ENCODE data around the gene HOXD11.
A peak's percentile ranks its signal among the peaks of the same experiment; 100 is the strongest.

Gene HOXD11

DNA sequence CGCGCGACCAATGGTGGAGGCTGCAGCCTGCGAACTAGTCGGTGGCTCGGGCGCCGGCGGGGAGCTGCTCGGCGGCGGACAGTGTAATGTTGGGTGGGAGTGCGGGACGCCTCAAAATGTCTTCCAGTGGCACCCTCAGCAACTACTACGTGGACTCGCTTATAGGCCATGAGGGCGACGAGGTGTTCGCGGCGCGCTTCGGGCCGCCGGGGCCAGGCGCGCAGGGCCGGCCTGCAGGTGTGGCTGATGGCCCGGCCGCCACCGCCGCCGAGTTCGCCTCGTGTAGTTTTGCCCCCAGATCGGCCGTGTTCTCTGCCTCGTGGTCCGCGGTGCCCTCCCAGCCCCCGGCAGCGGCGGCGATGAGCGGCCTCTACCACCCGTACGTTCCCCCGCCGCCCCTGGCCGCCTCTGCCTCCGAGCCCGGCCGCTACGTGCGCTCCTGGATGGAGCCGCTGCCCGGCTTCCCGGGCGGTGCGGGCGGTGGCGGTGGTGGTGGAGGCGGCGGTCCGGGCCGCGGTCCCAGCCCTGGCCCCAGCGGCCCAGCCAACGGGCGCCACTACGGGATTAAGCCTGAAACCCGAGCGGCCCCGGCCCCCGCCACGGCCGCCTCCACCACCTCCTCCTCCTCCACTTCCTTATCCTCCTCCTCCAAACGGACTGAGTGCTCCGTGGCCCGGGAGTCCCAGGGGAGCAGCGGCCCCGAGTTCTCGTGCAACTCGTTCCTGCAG, 15.8 kb downstream of the HOXD11 start, which contains the start of gene HOXD9:
Gene HOXD9 (plus strand): TSS at position 37 of the 728 bp plus-strand sequence. CDS start 50 bp downstream, at position 87.
- DNase-seq, result no peak

DNA sequence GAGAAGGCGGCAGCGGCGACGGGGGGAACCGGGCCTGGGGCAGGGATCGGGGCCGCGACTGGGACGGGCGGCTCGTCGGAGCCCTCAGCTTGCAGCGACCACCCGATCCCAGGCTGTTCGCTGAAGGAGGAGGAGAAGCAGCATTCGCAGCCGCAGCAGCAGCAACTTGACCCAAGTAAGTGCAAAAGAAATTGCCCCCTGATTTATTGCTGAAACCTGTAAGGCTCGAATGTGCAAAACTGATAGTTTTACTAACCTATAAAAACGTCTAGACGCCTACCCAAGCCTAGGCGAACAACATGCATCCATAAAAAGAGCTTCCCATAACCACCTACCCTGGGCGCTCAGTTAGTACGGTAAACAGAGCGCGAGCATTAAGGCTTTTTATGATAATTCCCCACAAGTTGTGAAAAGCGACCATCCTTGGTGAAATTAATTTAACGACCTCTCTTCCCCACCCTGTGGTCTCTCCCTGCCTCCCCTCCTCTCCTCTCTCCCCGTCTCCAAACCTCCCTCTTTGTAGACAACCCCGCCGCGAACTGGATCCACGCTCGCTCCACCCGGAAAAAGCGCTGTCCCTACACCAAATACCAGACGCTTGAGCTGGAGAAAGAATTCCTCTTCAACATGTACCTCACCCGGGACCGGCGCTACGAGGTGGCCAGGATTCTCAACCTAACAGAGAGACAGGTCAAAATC, 16.5 kb downstream of the HOXD11 start:
- DNase-seq, result no peak

DNA sequence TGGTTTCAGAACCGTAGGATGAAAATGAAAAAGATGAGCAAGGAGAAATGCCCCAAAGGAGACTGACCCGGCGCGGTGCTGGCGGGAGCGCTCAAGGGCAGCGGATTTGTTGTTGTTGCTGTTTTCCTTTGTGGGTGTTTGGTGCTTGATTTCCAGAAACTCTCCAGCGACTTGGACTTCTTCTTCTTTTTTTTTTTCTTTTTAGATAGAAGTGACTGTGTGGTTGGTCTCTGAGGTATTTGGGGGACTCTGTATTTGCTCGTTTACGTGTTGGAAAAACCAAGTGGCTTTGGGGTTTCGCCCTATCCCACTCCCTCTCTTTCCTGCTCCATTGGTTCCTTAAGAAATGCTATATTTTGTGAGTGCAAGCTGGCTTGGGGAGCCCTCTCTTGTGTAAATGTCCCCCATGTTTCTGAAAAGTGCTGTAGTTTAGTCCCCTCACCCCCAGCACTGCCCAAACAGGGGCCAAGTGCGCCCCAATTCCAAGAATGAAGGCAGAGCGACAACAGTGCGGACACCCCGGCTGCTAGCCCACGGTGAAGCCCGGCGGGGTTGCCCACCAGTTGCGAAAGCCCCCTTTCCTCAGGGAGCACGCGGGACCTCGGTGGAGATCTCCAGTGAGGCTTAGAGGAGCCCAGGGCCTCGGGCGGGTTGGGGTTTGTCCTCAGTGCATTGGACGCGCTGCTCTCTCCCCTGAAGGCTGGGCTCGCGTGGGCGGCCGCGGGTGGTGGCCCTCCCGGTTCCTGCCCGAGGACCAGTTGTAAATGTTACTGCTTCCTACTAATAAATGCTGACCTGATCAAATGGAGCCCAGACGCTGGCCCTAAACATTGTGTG, 17.2 kb downstream of the HOXD11 start:
- no peak for DNase-seq

DNA sequence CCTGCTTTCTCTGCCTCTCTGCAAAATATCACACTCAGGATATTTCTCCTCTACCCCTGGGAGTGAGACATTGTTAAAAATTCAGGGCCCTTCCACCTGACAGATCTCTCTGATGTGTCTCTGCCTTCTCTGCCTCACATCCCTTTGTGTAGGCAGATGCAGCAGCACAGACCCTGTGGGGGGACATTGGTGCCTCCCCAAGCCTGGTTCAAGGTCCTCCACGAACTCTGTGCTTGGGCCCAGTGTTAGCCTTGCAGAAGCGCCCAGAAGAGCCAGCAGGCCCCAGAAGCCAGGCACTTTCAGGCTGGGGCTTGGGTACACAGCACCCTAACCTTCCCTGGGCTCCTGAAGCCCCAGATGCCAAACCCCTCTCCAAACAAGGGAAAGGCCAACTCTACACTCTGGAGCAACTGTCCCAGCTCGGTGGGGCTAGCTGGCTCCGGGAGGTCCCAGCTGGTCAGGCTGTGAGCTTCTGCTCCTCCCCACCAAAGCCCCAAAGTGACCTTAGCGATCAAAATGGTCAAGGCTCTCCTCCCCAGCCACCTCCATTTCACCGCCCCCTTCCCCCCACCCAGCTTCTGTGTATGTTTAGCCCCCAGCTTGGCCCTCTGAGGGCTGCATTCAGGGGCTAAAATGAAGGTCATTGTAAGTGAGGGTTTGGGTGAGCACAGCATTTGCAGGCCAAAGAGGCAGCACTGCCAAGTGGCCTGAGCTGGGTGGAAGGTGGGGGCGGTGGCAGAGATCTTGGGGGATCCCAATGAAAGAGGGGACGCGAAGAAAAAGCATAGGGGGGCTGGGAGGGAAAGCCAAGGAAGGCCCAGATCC, 18.1 kb downstream of the HOXD11 start:
- DNase-seq, result no peak

DNA sequence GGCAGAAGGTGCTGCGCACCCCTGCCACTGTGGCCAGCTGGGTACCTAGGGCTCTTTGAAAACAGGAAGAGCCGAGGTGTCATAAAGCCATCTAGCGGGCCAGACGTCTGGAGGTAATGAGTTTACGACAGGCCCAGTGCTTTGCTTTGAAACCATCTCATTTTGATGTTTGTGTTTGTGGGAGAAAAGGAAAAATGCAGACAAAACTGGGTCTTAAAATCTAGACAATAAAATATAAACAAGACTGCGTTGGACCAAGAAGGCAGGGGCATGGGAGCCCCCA, 18.6 kb downstream of the HOXD11 start:
- DNase-seq, result no peak

DNA sequence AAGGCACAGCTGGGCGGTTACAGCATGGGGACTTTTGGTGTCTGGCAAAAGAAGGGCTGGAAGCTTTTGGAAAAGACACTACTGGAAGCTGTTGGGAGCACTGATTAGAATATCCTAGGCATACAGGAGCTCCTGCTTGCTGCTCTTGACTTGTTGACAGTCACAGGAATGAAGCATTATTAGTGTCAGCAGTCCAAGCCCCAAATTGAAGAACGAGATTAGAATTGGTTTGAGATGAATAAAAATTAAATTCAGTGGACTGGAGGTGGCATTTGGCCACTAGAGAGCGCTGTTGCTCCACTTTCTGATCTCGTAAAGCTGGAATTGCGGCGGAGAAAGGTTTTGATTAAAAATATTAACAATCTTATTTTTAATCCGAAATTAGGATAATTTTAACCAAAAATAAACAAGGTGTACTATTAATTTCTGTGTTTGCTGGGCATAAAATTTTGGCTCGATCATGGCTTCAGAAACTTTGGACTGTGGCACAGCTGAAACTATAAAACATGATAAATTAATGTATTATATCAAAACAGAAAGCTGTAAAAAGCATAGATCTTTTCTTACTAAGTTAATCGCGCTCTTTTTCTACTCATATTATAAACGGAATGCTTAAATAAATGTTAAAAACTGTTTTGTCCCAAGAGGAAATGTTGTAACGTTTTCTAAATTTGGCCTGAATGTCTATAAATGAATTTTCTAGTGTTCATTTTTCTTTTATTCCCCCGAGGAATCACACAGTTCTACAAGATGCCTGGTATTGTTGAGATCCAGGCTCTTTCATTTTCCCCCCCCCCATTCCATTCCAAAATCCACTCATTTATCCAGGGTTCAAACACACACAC, 20.1 kb downstream of the HOXD11 start:
- peak; percentile 72 to 78 for DNase-seq

DNA sequence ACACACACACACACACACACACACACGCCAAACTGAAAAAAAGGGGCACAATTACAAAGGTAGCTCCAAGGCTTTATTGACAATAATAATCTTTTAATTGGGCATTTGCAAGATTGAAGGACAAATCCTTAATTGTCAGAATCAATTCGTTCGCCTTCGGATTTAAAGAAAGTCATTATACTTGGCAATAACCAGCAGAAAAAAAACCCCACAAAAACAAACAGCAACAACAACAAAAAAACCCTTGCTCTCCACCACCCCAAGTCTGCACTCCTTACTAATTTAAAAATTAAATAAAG, 20.6 kb downstream of the HOXD11 start:
- DNase-seq, result no peak

DNA sequence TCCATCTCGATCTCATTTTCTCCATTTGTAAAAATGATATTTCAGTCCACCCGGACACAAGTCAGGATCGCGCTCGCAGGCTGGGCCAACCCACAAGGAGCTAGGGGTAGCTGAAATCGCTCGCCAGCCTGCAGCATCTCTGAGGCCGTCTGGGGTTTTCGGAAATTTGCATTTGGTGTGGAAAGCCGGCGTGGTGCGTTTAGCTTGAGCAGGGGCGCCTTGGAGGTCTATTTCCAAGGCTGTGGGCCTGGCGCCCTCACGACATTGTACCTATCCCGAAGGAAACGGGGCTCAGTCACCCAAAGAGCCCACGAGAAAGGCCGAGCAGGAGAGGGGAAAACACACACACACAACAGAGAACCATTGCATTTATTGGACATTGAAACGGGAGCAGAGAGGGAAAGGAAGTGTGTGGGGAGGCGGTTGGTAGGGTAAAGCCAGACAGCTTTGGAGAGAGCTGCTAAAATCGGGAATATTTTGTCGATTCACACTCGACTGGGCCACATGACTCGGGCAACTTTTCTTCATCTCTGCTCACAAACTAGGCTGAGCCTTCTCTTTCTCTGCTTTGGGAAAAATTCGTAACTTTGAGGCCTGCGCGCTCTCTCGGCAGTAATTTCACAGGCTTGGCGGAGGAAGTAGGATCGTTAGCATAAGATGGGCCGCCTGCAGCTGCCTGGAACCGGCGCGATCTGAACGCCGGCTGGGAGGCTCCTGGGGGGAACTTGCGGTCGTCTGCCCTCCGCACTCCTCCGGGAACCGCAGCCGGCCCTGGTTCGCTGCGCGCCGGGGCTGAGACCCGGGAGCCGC, 21.3 kb downstream of the HOXD11 start:
- no peak for DNase-seq

DNA sequence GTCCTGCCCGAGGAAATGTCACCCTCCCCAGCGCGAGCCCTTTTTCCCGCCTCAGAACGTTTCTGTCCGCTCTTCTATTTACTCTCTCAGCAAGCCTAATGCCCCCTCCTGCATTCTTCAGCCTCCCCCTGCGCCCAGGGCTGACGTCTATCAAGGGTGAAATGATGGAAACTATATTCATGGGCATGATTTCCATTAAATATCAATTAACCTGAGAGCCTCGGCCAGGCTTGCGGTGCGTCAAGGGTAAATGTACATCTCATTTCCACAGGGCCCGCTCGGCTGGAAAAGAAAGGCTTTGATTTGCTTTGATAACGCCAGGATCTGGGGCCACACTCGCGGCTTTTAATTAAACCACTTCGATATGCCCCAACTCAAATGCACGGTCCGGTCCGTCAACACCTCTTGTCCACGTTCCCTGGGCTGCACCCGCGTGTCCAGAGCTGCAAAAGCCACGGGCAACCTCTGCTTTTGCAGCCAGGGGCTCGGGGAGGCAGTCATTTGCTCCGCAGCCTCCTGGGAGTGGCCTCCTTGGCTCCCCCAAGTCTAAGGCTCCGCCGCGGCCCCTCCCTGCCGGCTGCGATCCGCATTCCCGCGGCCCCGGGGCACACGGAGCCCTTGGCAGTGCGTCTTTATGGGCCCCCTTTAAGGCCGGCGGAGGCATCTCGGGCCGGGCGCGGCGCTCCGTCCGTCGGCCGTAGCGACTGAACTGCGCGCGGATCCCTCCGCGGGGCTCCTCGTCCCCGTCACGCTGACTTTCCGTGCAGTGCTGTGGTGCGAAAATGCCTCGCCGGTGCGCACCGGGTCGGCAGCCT, 22.1 kb downstream of the HOXD11 start, which contains the start of gene HOXD8:
Gene HOXD8 (plus strand): TSS at position 724 of the 815 bp plus-strand sequence. CDS start 662 bp downstream, outside the sequence.
- DNase-seq, result no peak

DNA sequence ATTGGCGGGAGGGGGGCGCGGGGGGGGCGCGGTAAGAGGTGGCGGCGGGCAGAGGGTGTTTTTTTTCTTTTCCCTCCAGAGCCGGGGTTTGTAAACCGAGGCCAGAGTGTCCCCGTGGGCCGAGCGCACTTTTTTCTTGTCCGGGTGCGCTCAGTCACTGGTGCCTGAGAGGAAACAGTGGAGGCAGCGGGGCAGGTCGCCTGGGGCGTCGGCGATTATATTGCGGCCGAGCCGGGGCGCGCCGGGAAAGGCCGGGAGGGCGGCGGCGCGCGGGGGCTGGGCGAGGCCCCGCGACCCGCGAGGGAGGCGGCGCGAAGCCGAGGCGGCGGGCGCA, 22.7 kb downstream of the HOXD11 start:
- no peak for DNase-seq

DNA sequence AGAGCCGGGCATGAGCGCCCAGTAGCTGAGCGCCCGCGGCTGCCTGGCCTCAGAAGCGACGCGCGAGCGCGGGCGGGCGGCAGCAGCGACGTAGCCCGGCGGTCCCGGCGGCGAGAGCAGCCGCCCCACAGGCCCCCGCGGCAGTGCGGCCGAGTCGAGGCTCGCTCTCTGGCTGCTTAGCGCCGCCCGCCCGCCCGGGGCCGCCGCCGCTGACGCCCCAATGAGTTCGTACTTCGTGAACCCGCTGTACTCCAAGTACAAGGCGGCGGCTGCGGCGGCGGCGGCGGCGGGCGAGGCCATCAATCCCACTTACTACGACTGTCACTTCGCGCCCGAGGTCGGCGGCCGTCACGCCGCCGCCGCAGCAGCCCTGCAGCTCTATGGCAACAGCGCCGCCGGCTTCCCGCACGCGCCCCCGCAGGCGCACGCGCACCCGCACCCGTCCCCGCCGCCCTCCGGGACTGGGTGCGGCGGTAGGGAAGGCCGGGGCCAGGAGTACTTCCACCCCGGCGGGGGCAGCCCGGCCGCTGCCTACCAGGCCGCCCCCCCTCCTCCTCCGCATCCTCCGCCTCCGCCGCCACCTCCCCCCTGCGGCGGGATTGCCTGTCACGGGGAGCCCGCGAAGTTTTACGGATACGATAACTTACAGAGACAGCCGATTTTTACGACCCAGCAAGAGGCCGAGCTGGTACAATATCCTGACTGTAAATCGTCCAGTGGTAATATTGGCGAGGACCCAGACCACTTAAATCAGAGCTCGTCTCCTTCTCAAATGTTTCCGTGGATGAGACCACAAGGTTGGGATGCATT, 23.3 kb downstream of the HOXD11 start:
- DNase-seq, result no peak

DNA sequence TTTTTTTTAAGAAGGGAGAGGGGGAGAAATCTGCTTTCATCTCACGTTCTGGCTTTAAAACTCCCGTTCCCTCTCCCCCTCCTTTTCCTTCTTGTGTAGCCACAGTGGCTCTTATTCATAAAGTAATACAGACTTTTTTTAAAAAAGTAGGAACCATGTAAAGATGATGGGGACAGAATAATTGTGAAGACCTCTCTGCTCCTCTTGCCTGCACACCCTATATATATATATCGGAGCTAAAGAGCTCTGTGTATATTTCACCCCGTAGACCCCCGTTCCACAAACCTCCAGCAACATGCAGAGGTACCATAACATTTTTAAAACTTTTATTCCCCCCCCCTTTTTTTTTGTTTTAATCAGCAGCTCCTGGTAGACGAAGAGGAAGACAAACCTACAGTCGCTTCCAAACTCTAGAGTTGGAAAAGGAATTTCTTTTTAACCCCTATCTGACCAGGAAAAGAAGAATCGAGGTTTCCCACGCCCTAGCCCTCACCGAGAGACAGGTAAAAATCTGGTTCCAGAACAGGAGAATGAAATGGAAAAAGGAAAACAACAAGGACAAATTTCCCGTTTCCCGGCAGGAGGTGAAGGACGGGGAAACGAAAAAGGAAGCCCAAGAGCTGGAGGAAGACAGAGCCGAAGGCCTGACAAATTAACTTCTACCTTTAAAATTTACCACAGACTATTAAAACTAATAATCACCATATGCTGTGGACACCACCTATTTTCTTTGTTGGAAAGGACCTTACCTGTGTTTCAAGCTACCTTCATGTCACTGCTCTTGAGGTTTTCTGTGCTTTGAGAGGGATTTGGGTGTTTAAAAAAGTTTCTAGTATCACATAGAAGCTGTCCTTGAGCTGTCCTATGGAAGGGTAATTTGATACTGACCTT, 24.1 kb downstream of the HOXD11 start:
- no peak for DNase-seq

DNA sequence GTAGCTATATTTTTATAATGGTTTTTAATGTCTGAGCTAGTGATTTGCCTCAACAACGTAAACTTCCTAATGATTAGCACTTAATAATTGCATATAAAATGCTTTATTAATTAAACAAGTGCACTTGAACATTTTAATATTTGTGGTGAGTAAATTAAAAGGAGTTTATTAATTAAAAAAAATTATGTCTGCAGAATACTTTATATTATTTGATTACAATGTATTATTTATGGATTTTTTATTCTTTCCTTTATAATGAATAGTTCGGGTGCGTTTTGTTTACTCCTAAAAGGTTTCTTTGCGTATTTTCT, 24.7 kb downstream of the HOXD11 start:
- no peak for DNase-seq

DNA sequence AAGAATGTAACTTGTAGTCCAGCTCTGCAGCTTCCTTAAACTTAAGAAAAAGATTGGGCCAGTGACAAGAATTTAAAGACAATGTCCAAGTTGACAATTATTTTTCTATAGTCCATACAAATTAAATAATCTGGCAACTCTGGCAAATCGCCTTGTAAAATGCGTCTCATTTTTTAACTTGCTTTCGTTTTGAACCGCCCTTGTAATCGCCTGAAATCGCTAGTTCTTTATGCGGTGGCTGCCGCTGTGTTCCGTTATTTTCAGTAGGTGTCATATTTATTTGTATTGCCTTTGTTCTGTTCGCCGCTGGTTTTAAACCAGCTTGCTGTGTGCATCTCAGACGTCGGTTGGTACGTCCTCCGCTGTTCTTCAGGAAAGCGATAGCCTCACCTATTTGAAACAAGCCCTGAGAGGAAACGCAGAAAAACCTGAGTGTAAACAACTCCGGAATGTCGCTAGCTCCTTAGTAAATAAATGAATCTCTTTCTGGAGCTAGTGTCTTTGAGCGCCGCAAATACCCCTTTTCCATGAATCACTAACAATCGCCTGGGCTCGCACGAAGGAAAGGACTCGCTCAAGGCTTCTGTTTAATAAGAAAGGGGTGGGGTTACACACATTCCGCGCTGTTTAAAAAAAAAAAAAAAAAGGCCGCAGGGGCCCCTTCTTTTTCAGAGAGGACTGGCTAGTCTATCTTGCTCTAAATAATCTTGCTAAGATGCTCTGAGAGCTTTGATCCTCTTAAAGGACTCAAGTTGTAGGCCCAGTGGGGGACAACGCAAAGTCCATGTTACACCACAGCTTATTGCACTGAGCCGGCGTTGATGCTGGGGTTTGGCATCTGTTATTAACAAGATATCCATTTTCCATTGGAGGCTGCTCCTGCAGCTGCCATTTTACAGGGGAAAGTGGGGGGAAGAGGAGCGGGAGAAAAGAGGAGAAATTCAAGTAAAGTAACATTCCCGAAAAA, 25.4 kb downstream of the HOXD11 start:
- no peak for DNase-seq

DNA sequence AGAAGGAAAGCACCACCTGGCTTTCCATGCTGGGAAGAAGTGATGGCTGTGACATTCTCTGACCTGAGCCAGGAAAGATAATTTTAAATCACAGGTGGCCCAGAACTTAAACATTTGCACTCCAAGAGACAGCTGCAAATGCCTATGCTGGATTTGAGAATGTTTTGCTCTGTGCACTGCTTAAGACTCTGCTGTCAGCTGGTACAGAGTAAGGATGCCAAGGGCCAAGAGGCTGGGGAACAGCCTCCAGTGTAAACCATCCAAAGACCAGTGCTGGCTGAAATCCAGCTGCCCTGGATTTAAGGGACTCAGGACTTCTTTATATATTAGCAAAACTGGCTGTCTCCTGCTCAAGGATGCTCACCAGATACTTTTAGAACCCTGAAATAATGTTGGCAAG, 26.3 kb downstream of the HOXD11 start:
- no peak for DNase-seq

DNA sequence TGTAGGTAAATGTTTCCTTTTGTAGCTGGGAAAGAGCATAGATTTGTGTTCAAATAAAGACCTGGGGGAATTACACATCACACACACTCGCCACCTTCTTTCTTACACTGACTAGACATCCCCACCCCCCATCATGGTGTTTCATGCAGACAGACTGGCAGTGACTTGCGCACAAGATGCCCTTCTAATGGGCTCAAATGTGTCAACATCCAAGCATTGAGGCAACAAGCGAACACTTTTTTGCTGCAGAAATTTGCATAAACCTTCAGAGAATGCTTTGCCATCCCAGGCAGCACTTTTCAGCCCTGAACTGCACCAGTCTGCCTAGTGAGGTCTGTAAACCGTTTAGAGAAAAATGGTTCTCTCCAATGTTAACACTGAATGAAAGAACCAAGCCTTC, 27.0 kb downstream of the HOXD11 start:
- DNase-seq, result no peak

DNA sequence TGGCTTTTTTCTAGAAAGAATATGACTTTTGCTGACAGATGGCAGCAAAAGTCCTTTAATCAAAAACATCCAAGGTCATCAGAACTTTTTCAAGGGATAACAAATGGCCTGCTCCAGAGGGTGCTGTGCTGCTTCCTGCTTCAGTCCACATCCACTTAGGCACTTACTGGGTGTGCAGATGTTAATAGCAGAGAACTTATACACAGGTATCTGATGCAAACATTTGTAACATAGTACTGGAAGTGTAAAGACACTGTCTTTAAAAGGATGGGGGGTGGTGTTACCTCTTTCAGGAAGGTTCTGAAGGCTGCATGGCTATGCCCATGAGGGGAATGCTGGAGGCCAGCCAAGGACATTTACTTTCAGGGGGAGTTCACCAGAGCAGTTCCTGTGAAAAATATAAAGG, 28.0 kb downstream of the HOXD11 start:
- no peak for DNase-seq
